Tibial artery (tissue), 4 donors: ENCODE measurements around the gene TUBB4A.

Experiments used
- DNase-seq, 2 donors: peaks; one replicate each; pipeline ENCODE4 v3.0.0-alpha.2; 2019
- H3K27ac ChIP-seq, 2 donors: fragments of 200-600 bp; sonication (generic) in 1 of 2; 1 replicate in 1 of 2; 2 replicates in 1 of 2; pipeline ENCODE4 v1.5.1; 2018 to 2019; ENCODE audit warnings: mild to moderate bottlenecking in 1 of 2
- H3K27me3 ChIP-seq, 2 donors: fragments of 200-600 bp; sonication (generic) in 1 of 2; one replicate each; pipeline versions ENCODE4 v1.5.1 to v1.6.0; 2016 to 2019
- H3K36me3 ChIP-seq, 3 donors: fragments of 200-600 bp; sonication (generic) in 2 of 3; one replicate each; pipeline ENCODE4 v1.5.1; 2016 to 2019; ENCODE audit warnings: mild to moderate bottlenecking in 2 of 3
- H3K4me1 ChIP-seq, 4 donors: fragments of 200-600 bp; sonication (generic) in 2 of 4; 1 replicate in 3 of 4; 2 replicates in 1 of 4; pipeline ENCODE4 v1.5.1; 2016 to 2019
- H3K4me3 ChIP-seq, 2 donors: fragments of 200-600 bp; sonication (generic) in 1 of 2; 1 replicate in 1 of 2; 2 replicates in 1 of 2; pipeline ENCODE4 v1.5.1; 2018 to 2019; ENCODE audit warnings: mild to moderate bottlenecking in 2 of 2
- H3K9me3 ChIP-seq, 3 donors: fragments of 200-600 bp; sonication (generic) in 1 of 3; one replicate each; pipeline ENCODE4 v1.5.1; 2016 to 2019
- intact Hi-C: fragments of 100-400 bp; cut with DNase I; formaldehyde crosslinking; loops from one replicate; pipeline ENCODE4 v1.15.0; 2023; ENCODE audit warnings: low total_unique reads
- TF ChIP-seq, protein P1 (sequence below), 2 experiments: fragments of 200-600 bp in 1 of 2; fragments of 450-650 bp in 1 of 2; IDR thresholded peaks; one replicate each; pipeline ENCODE4 v1.5.1; 2017 to 2019; ENCODE audit warnings: antibody characterized with exemption in 2 of 2, mild to moderate bottlenecking in 1 of 2, moderate library complexity in 1 of 2

TUBB4A gene

DNA sequence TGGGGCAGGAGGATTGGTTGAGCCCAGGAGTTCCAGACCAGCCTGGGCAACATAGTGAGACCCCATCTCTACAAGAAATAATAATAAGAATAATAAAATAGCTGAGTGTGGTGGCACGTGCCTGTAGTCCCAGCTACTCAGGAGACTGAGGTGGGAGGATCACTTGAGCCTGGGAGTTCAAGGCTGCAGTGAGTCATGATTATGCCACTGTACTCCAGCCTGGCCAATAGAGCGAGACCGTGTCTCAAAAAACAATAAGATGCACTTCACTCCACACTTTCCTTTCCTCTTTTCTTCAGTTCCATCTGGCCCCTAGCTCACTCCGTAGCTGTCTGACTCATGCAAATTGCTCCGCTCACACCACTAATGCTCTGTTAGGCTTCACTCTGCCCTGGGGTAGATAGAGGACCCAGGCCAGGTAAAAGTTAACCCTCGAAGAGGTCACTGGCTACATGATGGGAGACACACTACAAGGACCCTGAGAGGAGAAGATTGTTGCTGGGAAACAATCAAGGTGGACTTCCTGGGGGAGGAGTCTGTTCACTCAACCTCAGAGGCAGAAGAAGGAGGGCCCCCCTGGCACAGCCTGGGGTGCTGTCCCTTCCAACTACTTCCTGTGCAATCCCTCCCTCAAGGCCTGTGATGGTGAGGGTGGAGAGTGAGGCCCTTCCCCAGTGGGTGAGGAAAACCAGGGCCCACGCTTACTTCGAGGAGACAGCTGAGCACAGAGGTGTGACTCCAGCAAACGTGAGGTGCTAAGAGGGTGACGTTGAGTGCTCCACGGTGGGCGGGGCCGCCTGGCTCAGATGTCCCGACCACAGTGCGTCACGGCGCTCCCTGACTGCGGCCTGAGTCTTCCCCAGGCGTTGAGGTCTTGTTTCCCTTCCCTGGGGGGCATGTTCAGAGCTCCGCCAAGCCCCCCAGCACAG, 19.9 kb upstream of the TUBB4A start:
- Histone ChIP-seq H3K4me1 (peaks cover 0 to 7% (median 1%) of the 10 kb centered on the region in 4 donors), H3K4me3 (no peak overlapping the region), H3K9me3 (no peaks in the 10 kb centered on the region), H3K27ac (no peak overlapping the region), H3K36me3 (no peaks in the 10 kb centered on the region), H3K27me3 (peaks cover 0 to 24% of the 10 kb centered on the region in 2 donors)
- intact Hi-C loops: no loop called here
- TF ChIP-seq, protein P1, sequence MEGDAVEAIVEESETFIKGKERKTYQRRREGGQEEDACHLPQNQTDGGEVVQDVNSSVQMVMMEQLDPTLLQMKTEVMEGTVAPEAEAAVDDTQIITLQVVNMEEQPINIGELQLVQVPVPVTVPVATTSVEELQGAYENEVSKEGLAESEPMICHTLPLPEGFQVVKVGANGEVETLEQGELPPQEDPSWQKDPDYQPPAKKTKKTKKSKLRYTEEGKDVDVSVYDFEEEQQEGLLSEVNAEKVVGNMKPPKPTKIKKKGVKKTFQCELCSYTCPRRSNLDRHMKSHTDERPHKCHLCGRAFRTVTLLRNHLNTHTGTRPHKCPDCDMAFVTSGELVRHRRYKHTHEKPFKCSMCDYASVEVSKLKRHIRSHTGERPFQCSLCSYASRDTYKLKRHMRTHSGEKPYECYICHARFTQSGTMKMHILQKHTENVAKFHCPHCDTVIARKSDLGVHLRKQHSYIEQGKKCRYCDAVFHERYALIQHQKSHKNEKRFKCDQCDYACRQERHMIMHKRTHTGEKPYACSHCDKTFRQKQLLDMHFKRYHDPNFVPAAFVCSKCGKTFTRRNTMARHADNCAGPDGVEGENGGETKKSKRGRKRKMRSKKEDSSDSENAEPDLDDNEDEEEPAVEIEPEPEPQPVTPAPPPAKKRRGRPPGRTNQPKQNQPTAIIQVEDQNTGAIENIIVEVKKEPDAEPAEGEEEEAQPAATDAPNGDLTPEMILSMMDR (IDR thresholded peaks at IDR 0.05): no peak
- no peak for DNase-seq

DNA sequence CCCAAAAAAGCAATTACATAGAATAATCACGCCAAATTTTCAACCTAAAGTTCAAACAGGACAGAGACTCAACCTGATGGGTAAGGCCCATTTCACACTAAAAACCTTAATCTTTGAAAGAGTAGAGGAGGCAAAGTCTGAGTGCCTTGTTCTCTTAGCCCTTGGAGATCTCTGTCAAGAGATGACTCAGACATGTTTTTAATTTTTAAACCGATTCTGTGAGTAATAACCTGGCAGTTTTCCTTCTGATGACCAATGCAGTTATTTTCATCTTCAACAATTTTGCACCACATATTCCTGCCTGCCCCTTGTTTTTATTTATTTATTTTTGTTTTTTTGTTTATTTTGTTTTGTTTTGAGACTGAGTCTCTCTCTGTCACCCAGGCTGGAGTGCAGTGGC, 17.2 kb upstream of the TUBB4A start:
- DNase-seq: no peak
- H3K36me3 ChIP-seq: no peaks in the 10 kb centered on the region
- peaks cover 0 to 18% (median 9%) of the 10 kb centered on the region in 4 donors for H3K4me1 ChIP-seq
- no peak overlapping the region for H3K4me3 ChIP-seq
- H3K9me3 ChIP-seq: no peaks in the 10 kb centered on the region
- H3K27me3 ChIP-seq: peaks cover 0 to 32% of the 10 kb centered on the region in 2 donors
- no peak overlapping the region for H3K27ac ChIP-seq
- intact Hi-C loops: no loop called here
- TF ChIP-seq, protein P1 (IDR thresholded peaks at IDR 0.05): no peak

DNA sequence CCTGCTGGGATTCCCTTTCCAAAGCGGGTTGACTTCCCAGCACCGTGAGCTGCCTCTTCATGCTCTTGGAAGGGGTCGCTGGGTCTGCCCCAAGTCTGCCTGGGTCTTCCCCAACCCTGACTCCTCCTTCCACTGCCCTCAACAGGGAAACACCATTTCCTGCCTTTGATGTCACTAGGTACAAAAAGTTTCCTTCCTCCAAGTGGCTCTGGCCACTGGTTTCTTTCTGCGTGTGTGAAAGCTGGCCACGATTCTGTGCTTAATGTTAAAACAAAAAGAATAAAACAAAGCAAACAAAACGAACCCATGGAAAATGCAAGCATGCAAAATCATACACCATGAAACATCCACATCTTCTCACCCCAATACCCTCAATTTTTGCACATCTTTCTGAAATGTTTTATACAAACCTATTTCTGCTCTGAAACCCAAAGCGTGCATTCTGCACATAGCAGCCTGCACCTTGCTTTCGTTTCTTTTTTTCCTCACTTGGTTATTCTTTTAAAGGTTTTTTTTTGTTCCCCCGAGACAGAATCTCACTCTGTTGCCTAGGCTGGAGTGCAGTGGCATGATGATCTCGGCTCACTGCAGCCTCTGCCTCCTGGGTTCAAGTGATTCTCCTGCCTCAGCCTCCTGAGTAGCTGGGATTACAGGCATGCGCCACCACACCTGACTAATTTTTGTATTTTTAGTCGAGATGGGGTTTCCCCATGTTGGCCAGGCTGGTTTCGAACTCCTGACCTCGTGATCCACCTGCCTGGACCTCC, 16.2 kb upstream of the TUBB4A start:
- peaks cover 0 to 32% of the 10 kb centered on the region in 2 donors for H3K27me3 ChIP-seq
- no peak overlapping the region for H3K4me3 ChIP-seq
- intact Hi-C loops: no loop called here
- H3K36me3 ChIP-seq: no peaks in the 10 kb centered on the region
- H3K4me1 ChIP-seq: peaks cover 0 to 18% (median 9%) of the 10 kb centered on the region in 4 donors
- H3K9me3 ChIP-seq: no peaks in the 10 kb centered on the region
- TF ChIP-seq, protein P1 (IDR thresholded peaks at IDR 0.05): no peak
- DNase-seq: no peak
- no peak overlapping the region for H3K27ac ChIP-seq

DNA sequence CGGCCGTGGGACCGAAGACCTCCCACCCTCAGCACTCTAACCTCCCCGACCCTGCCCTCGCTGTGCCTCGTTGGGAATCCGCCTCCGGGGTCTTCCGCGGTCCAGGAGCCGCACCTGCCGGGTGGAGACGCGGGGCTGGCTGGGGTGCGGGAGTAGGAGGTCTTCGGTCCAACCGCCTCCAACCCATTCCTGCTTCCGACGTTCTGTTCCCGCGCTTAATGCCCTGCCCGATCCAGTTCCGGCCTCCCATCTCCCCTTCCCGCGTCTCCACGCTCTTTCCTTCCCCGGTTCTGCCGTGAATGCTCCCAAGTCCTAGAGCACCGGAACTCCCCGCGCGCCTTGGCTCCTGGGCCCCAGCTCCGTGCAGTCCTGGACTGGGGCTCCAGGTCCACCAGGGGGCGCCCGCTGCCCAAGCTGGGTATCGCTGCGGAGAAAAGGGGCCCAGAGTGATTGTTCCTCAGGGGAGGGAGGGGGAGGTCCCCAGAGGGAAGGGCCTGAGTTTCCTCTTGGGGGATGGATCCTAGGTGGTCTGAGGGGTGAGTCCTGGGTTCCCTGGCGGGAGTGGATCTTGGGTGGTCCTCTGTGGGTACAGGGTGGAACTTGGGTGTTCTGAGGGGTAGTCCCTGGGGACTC, 14.7 kb upstream of the TUBB4A start:
- peaks cover 0 to 18% (median 9%) of the 10 kb centered on the region in 4 donors for H3K4me1 ChIP-seq
- peaks cover 0 to 23% of the 10 kb centered on the region in 2 donors for H3K27me3 ChIP-seq
- no peak overlapping the region for H3K27ac ChIP-seq
- no peaks in the 10 kb centered on the region for H3K36me3 ChIP-seq
- TF ChIP-seq, protein P1 (IDR thresholded peaks at IDR 0.05): peak; percentile 80 to 88
- intact Hi-C loops: no loop called here
- peak overlapping the region; percentile 46 to 54 for H3K4me3 ChIP-seq
- peak; percentile 81 to 86 for DNase-seq
- H3K9me3 ChIP-seq: no peaks in the 10 kb centered on the region

DNA sequence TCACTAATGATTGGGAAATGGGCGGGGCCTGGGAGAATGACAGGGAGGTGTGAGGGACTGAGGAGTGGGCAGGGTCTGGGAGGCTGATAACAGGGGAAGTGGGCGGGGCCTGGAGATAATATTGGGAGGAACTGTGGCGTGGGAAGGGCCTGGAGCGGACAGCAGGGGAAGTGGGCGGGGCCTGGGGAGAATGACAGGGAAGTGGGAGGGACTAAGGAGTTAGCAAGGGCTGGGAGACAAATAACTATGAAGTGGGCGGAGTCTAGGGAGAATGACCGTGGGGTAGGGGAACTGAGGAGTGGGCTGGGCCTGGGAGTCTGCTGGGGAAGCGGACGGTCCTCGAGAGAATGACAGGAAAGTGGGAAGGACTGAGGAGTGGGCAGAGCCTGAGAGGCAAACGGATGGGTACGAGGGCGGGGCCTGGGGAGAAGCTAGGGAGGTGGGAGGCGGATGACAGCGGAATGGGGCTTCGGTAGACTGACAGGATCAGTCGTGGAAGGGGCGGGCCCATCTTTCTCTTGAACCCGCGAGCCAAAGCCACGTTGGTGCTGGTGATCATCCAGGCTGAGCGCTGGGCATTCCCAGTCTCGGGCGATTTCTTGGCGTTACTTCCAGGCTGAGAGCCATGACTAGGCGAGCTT, 14.0 kb upstream of the TUBB4A start:
- Histone ChIP-seq H3K9me3 (no peaks in the 10 kb centered on the region), H3K36me3 (no peaks in the 10 kb centered on the region), H3K27me3 (peaks cover 0 to 23% of the 10 kb centered on the region in 2 donors), H3K27ac (no peak overlapping the region), H3K4me1 (peaks cover 0 to 18% (median 9%) of the 10 kb centered on the region in 4 donors), H3K4me3 (peak overlapping the region; percentile 46 to 54)
- DNase-seq: peak; percentile 87 to 92
- intact Hi-C loops: no loop called here
- TF ChIP-seq, protein P1 (IDR thresholded peaks at IDR 0.05): no peak
